Activated CD4-positive, alpha-beta memory T cell treated with anti-CD3 and anti-CD28 coated beads, Interleukin-2, amount 10 ng/mL, durations not matched to agents 7 days and 5 days (primary cell): ENCODE results near the gene SETBP1. TPM values are rescaled to one million over a fixed set of nuclear protein-coding genes. Genes with fewer than 3 reads are reported as not detected.

Source experiments
- CTCF ChIA-PET: fragments of 350-600 bp; sonication (Branson Sonifier 250); formaldehyde crosslinking; loops from one replicate; lab custom pipeline; 2021; ENCODE audit warnings: antibody characterized with exemption, inconsistent platforms; lab: Charles Lee
- POLR2A ChIA-PET: fragments of 350-600 bp; sonication (Branson Sonifier 250); formaldehyde crosslinking; loops from one replicate; lab custom pipeline; 2021; ENCODE audit warnings: antibody characterized with exemption; lab: Charles Lee
- DNase-seq: peaks from one replicate; pipeline ENCODE4 v3.0.0-alpha.2; 2020
- H3K27ac Mint-ChIP-seq: one replicate; pipeline ENCODE4 v1.8.0; 2021; ENCODE audit warnings: mild to moderate bottlenecking, mixed read lengths
- H3K27me3 Mint-ChIP-seq: one replicate; pipeline ENCODE4 v1.8.0; 2021; ENCODE audit warnings: mixed read lengths
- H3K36me3 Mint-ChIP-seq: one replicate; pipeline ENCODE4 v1.8.0; 2021; ENCODE audit warnings: low read depth, mixed read lengths
- H3K4me1 Mint-ChIP-seq: one replicate; pipeline ENCODE4 v1.8.0; 2021; ENCODE audit warnings: mixed read lengths
- H3K4me3 Mint-ChIP-seq: one replicate; pipeline ENCODE4 v1.8.0; 2021; ENCODE audit warnings: mild to moderate bottlenecking, mixed read lengths
- H3K9me3 Mint-ChIP-seq: one replicate; pipeline ENCODE4 v1.8.0; 2021; ENCODE audit warnings: mixed read lengths
- total RNA-seq, 2 experiments: library from RNA; stranded (reverse); gene quantifications; one replicate each; pipeline ENCODE4 v1.2.3, GENCODE V29; 2021

The SETBP1 gene
- total RNA-seq, 2 experiments from 2014 or later: 15.8 to 18.2 TPM

DNA sequence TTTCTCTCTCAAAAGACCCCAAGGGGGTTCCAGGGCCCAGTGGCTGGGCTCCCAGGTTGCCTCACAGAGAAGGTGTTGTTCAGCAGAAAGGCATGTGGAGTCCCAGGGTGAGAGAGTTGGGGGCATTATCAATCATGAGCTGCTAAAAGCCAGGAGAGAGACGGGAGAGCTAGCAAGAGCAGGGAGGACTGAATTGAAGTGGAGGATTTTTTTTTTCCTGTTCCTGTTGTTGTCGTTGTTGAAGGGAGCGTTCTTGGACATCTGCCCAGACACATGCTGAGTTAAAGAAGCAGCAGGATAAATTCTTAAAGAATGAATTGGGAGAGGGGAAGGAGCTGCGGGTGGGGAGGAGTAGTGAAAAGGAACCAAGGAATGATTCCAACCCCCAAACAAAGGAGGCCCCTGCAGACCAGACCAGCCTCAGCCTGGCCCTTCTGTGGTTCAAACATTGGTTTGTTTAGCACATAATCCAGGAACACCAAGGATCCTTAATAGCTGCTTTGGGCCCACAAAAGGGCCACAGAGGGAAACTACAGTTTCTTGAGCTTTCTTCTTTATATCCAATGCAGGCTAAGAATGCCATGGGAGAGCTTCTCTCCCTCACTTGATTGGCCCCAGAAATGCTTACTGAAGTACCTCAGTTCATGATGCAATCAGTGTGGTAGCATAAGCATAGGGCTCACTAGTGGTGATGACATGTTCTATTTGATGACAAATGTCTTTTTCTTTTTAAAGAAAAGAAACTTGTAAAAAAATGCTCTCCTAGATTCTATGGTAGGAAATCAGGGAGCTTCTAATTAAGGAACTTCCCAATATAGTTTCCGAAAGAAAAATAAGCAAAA lies 146.0 kb downstream of the SETBP1 start:
- Mint-ChIP-seq H3K27me3 (peaks cover 21% of the 10 kb centered on the region), H3K36me3 (no peaks in the 10 kb centered on the region), H3K27ac (no peak overlapping the region), H3K9me3 (no peaks in the 10 kb centered on the region), H3K4me1 (peaks cover 11% of the 10 kb centered on the region), H3K4me3 (no peak overlapping the region)
- POLR2A ChIA-PET: no interaction called here
- DNase-seq: no peak
- CTCF ChIA-PET: no interaction called here

DNA sequence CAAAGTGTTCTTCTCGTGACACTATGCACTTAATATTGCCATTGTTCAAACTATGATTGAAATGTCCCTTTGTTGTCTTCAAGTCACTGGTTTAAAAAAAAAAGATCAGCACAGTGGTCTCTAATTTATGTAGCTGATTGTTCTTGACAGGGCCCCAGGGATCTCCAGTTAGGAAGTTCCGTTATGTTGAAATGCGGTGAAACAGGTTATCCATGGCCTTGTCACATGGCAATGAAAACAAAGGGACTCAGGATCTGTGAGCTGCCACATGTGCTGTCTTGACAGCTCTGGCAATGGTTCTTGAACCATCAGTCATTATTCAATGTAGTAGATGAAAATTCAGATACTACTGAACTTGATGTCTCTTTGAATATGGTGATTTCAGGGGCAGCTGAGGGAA lies 147.4 kb downstream of the SETBP1 start:
- ChIA-PET CTCF (no interaction called here), POLR2A (interaction anchor here (1.8 kb wide), 1 partner anchor 11 kb away, joined by 4 read pairs; no protein-coding TSS in a partner anchor)
- H3K9me3 Mint-ChIP-seq: no peaks in the 10 kb centered on the region
- DNase-seq: no peak
- H3K27ac Mint-ChIP-seq: no peak overlapping the region
- peaks cover 11% of the 10 kb centered on the region for H3K4me1 Mint-ChIP-seq
- H3K4me3 Mint-ChIP-seq: no peak overlapping the region
- H3K27me3 Mint-ChIP-seq: peaks cover 17% of the 10 kb centered on the region
- no peaks in the 10 kb centered on the region for H3K36me3 Mint-ChIP-seq

DNA sequence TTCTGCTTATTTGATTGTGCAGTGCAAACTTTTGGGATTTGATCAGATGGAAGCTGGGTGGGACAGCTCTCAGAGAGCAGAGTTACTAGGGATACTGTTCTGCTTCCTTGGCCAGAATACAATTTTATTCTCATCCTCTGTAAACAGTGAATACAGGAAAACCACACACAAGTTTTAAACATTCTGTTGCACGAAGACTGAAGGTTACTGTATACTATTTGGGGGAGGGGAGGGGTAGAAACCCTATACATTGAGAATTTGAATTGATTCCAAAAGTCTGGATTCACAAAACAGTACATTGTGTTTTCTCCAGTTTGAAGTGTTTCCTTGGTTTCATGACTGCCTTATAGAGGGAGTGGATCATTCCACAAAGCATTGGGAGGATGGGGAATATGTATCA lies 149.9 kb downstream of the SETBP1 start:
- POLR2A ChIA-PET: no interaction called here
- CTCF ChIA-PET: no interaction called here
- H3K36me3 Mint-ChIP-seq: no peaks in the 10 kb centered on the region
- DNase-seq: no peak
- no peak overlapping the region for H3K27ac Mint-ChIP-seq
- peaks cover 19% of the 10 kb centered on the region for H3K4me1 Mint-ChIP-seq
- H3K4me3 Mint-ChIP-seq: no peak overlapping the region
- no peaks in the 10 kb centered on the region for H3K9me3 Mint-ChIP-seq
- peaks cover 7% of the 10 kb centered on the region for H3K27me3 Mint-ChIP-seq

DNA sequence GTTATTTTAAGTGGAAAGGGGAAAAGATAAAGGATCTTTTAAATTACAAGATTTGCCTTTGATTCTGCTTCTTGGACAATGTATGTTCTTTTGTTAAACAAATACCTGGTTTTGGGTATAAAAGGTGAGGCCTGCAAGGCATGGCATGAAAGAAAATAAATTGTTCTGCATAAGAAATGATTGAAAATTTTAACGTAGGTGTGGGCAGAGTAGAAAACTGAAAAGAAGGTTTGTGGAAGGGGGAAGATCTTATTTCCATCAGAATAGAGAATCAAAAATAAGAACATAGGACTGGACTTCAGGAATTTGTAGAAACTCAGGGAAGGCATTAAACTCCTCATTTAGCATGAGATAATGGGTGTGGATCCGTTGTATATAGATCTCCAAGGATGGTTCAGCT lies 153.1 kb downstream of the SETBP1 start:
- Mint-ChIP-seq H3K36me3 (no peaks in the 10 kb centered on the region), H3K27me3 (no peaks in the 10 kb centered on the region), H3K9me3 (no peaks in the 10 kb centered on the region), H3K27ac (no peak overlapping the region), H3K4me1 (peaks cover 28% of the 10 kb centered on the region), H3K4me3 (no peak overlapping the region)
- no peak for DNase-seq
- POLR2A ChIA-PET: interaction anchor here (0.6 kb wide), 1 partner anchor 89 kb away, joined by 3 read pairs; no protein-coding TSS in a partner anchor
- CTCF ChIA-PET: no interaction called here

GRCh38 chr18:44834867-44835469 lies 154.3 kb downstream of the SETBP1 start:
- Mint-ChIP-seq H3K9me3 (no peaks in the 10 kb centered on the region), H3K4me3 (no peak overlapping the region), H3K27ac (no peak overlapping the region), H3K27me3 (no peaks in the 10 kb centered on the region), H3K4me1 (peaks cover 40% of the 10 kb centered on the region), H3K36me3 (peaks cover 5% of the 10 kb centered on the region)
- ChIA-PET CTCF (no interaction called here), POLR2A (no interaction called here)
- no peak for DNase-seq

- no peaks in the 10 kb centered on the region for H3K27me3 Mint-ChIP-seq
- H3K4me1 Mint-ChIP-seq: peaks cover 40% of the 10 kb centered on the region
- H3K9me3 Mint-ChIP-seq: no peaks in the 10 kb centered on the region
- ChIA-PET CTCF (no interaction called here), POLR2A (no interaction called here)
- no peak overlapping the region for H3K27ac Mint-ChIP-seq
- H3K4me3 Mint-ChIP-seq: no peak overlapping the region
- no peak for DNase-seq
- peaks cover 5% of the 10 kb centered on the region for H3K36me3 Mint-ChIP-seq
Measured at GRCh38 chr18:44835703-44836102, 155.0 kb downstream of the SETBP1 start.

- Mint-ChIP-seq H3K9me3 (no peaks in the 10 kb centered on the region), H3K27ac (no peak overlapping the region), H3K4me1 (peaks cover 36% of the 10 kb centered on the region), H3K27me3 (no peaks in the 10 kb centered on the region), H3K4me3 (no peak overlapping the region), H3K36me3 (peaks cover 5% of the 10 kb centered on the region)
- ChIA-PET CTCF (no interaction called here), POLR2A (no interaction called here)
- no peak for DNase-seq
Measured at GRCh38 chr18:44836263-44836662, 155.6 kb downstream of the SETBP1 start.

GRCh38 chr18:44837482-44838180 lies 156.9 kb downstream of the SETBP1 start:
- H3K4me1 Mint-ChIP-seq: peaks cover 36% of the 10 kb centered on the region
- CTCF ChIA-PET: interaction anchor here (0.6 to 1.9 kb wide), 4 partner anchors 52 to 1261 kb away, joined by 4 to 8 read pairs (median 6); partner anchors contain the start of gene SETBP1
- no peak overlapping the region for H3K27ac Mint-ChIP-seq
- H3K4me3 Mint-ChIP-seq: no peak overlapping the region
- POLR2A ChIA-PET: interaction anchor here (1.2 to 1.7 kb wide), 3 partner anchors 9 to 111 kb away, joined by 3 to 7 read pairs (median 4); no protein-coding TSS in a partner anchor
- H3K36me3 Mint-ChIP-seq: peaks cover 7% of the 10 kb centered on the region
- DNase-seq: no peak
- H3K9me3 Mint-ChIP-seq: peaks cover 2% of the 10 kb centered on the region
- H3K27me3 Mint-ChIP-seq: no peaks in the 10 kb centered on the region

DNA sequence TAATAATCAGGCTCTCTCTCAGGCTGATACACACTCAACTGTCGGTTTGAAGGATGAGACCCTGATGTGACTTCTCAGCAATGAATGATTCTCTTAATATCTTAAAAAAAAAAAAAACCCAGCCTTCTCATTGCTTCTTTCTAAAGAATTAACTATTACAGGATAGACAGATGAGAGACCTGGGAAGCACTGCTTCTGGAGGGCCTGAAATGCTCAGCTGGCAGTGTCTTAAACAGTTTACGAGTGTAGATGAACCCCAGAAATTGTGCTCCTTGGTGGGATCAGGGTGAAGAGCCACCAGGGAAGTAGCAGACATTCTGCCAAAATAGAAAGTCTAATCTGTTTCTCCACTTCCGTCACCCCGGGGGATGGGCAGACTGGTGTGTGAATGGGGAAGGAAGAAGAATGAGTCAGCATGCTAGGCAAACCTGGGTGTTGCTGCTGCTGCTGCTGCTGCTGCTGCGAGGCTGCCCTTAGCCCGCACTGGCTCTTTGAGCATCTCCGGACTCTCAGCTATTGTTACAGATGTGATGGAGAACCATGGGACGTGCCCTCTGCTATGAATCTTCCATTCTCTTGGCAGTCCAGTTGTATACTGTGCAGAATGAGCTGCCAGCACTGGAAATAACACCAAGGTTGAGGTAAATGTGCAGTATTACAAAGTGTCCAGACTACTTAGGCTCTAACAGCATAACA lies 158.4 kb downstream of the SETBP1 start:
- POLR2A ChIA-PET: interaction anchor here (1.5 to 1.7 kb wide), 3 partner anchors 10 to 160 kb away, joined by 3 to 7 read pairs (median 4); no protein-coding TSS in a partner anchor
- Mint-ChIP-seq H3K9me3 (peaks cover 2% of the 10 kb centered on the region), H3K4me3 (peak overlapping the region; percentile 16), H3K4me1 (peaks cover 36% of the 10 kb centered on the region), H3K27me3 (no peaks in the 10 kb centered on the region), H3K27ac (peak overlapping the region; percentile 70), H3K36me3 (peaks cover 7% of the 10 kb centered on the region)
- peak; percentile 84 for DNase-seq
- CTCF ChIA-PET: interaction anchor here (1.1 to 1.9 kb wide), 3 partner anchors 80 to 160 kb away, joined by 4 to 8 read pairs (median 6); partner anchors contain the start of gene SETBP1

DNA sequence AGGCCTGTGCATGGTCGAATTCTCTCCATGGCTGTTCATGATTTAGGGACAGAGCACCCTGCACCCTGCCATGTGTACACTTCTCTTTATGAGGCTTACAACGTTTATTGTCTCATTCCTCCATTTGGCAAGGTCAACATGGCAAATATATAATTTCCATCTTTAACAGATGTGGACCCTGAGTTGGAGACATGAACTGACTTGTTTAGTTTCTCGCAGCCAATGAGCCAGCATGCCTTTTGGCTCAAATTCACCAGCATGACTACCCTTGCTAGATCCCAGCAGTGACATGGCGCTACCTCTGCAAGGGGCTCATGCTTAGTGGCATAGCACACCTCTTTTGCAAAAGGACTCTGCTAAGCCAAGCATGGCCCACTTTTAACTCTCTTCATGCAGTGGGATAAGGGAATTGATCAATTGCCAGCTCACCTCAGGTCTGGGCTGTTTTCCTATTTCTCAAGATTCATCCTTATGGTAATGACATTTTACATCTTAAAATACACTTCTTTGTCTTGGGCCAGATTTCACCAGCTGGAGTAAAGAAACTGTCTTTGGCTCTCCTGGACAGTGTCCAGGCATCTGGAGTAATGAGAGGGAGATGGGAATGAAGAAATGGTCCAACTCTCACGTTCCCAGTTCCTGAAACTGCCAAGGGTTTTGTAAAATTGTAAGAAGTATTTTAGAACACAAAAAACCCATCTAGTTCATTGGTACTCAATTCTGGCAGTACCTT lies 159.5 kb downstream of the SETBP1 start:
- peaks cover 26% of the 10 kb centered on the region for H3K4me1 Mint-ChIP-seq
- H3K27ac Mint-ChIP-seq: no peak overlapping the region
- CTCF ChIA-PET: no interaction called here
- POLR2A ChIA-PET: no interaction called here
- peaks cover 7% of the 10 kb centered on the region for H3K36me3 Mint-ChIP-seq
- no peaks in the 10 kb centered on the region for H3K27me3 Mint-ChIP-seq
- H3K9me3 Mint-ChIP-seq: peaks cover 2% of the 10 kb centered on the region
- no peak overlapping the region for H3K4me3 Mint-ChIP-seq
- DNase-seq: no peak

GRCh38 chr18:44841221-44841620 lies 160.5 kb downstream of the SETBP1 start:
- no peak overlapping the region for H3K4me3 Mint-ChIP-seq
- POLR2A ChIA-PET: interaction anchor here (1.7 kb wide), 1 partner anchor 13 kb away, joined by 5 read pairs; no protein-coding TSS in a partner anchor
- peaks cover 2% of the 10 kb centered on the region for H3K9me3 Mint-ChIP-seq
- H3K27me3 Mint-ChIP-seq: peaks cover under 1% of the 10 kb centered on the region
- no peak overlapping the region for H3K27ac Mint-ChIP-seq
- no peak for DNase-seq
- peaks cover 7% of the 10 kb centered on the region for H3K36me3 Mint-ChIP-seq
- peaks cover 26% of the 10 kb centered on the region for H3K4me1 Mint-ChIP-seq
- CTCF ChIA-PET: no interaction called here
